ENCODE data around the gene TRIM54. TPM values are rescaled to one million over a fixed set of nuclear protein-coding genes. Genes with fewer than 3 reads are reported as not detected.

Gene TRIM54, protein sequence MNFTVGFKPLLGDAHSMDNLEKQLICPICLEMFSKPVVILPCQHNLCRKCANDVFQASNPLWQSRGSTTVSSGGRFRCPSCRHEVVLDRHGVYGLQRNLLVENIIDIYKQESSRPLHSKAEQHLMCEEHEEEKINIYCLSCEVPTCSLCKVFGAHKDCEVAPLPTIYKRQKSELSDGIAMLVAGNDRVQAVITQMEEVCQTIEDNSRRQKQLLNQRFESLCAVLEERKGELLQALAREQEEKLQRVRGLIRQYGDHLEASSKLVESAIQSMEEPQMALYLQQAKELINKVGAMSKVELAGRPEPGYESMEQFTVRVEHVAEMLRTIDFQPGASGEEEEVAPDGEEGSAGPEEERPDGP
- under 1 TPM in 1 of 2 donors, not detected in 1; 0.13 TPM for total RNA-seq

DNA sequence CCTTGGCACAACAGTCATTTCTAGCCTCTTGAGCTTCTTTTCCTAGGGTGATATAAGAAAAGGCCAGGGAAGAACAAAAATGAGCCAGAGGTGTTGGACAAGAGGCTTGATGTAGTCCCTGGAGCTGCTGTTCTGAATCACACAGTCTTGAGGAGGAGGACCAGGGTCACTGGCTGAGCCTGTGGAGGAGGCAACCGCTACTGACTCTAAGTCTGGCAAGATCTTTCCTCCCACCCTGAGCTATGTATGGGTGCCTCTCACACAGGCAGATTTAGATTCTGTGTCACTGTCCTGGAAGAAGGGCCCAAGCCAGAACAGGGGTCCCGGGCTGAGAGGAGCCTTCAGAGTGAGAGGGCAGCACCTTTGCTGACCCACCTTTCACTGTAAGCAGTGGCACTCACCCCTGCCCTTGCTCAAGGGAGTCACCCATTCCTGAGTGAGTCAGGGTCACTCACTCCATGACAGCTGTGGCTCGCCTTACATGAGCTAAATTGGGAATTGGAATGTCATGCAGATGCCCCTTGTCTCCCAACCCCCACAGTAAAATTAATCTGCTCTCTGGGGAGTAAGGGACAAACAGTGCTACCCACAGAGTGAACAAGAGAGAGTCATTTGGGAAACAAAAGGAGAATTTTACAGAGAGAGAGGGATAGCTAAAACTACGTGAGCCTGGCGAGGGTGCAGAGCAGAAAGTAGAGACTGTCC is at the start of gene TRIM54:
Gene TRIM54, plus strand, starts transcription at position 575 of the 705 bp plus-strand sequence. CDS start 303 bp downstream, outside the sequence.
- no peaks in the 10 kb centered on the region for H3K36me3 Mint-ChIP-seq (ENCODE audit: low read depth)
- H3K9me3 Mint-ChIP-seq: no peaks in the 10 kb centered on the region
- peaks cover 27% of the 10 kb centered on the region for H3K27me3 Mint-ChIP-seq
- H3K4me3 Mint-ChIP-seq: no peak within 1 kb of the TSS
- no peak within 1 kb of the TSS for H3K27ac Mint-ChIP-seq
- peaks cover 5% of the 10 kb centered on the region for H3K4me1 Mint-ChIP-seq
- ATAC-seq (replicated peaks): no peak

DNA sequence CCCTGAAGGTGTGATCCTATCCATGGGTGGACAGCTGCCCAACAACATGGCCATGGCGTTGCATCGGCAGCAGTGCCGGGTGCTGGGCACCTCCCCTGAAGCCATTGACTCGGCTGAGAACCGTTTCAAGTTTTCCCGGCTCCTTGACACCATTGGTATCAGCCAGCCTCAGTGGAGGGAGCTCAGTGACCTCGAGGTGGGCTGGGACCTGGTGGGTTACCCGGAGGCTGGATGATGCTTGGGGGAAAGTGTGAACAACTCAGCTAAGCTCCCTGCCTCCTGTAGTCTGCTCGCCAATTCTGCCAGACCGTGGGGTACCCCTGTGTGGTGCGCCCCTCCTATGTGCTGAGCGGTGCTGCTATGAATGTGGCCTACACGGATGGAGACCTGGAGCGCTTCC is 48.9 kb upstream of the TRIM54 start:
- no peaks in the 10 kb centered on the region for H3K9me3 Mint-ChIP-seq
- no peaks in the 10 kb centered on the region for H3K4me1 Mint-ChIP-seq
- H3K27ac Mint-ChIP-seq: no peak overlapping the region
- no peak for ATAC-seq (replicated peaks)
- no peaks in the 10 kb centered on the region for H3K27me3 Mint-ChIP-seq
- H3K4me3 Mint-ChIP-seq: no peak overlapping the region
- H3K36me3 Mint-ChIP-seq (ENCODE audit: low read depth): peaks cover 99% of the 10 kb centered on the region

DNA sequence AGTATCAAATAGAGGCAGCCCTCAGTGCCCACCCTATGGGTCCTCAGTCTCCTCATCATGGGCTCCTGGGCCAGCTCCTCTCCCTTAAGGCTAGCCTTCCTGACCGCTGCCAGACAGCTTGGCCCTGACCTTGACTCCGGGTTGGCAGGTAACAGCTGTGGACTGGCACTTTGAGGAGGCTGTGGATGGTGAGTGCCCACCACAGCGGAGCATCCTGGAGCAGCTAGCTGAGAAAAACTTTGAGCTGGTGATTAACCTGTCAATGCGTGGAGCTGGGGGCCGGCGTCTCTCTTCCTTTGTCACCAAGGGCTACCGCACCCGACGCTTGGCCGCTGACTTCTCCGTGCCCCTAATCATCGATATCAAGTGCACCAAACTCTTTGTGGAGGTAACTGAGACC is 46.1 kb upstream of the TRIM54 start:
- H3K36me3 Mint-ChIP-seq (ENCODE audit: low read depth): peaks cover 100% of the 10 kb centered on the region
- H3K4me3 Mint-ChIP-seq: no peak overlapping the region
- ATAC-seq (replicated peaks): no peak
- no peak overlapping the region for H3K27ac Mint-ChIP-seq
- H3K4me1 Mint-ChIP-seq: no peaks in the 10 kb centered on the region
- H3K27me3 Mint-ChIP-seq: no peaks in the 10 kb centered on the region
- no peaks in the 10 kb centered on the region for H3K9me3 Mint-ChIP-seq

DNA sequence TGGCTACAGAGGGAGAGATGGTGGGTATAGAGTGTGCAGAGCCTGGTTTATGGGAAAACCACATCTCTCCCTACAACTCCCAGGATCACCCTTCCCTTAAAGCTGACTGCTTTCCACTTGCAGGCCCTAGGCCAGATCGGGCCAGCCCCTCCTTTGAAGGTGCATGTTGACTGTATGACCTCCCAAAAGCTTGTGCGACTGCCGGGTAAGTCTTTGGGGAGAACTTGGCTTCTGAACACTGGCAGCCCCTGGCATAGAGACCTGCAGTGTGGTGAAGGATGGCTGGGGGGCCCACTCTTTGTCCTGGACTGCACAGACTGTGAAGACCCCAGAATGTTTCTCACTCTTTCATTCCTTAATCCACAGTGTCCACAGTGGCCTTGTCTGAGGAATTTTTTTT is 45.6 kb upstream of the TRIM54 start:
- H3K36me3 Mint-ChIP-seq (ENCODE audit: low read depth): peaks cover 100% of the 10 kb centered on the region
- no peak overlapping the region for H3K4me3 Mint-ChIP-seq
- H3K9me3 Mint-ChIP-seq: no peaks in the 10 kb centered on the region
- no peaks in the 10 kb centered on the region for H3K27me3 Mint-ChIP-seq
- no peak for ATAC-seq (replicated peaks)
- H3K4me1 Mint-ChIP-seq: no peaks in the 10 kb centered on the region
- no peak overlapping the region for H3K27ac Mint-ChIP-seq

DNA sequence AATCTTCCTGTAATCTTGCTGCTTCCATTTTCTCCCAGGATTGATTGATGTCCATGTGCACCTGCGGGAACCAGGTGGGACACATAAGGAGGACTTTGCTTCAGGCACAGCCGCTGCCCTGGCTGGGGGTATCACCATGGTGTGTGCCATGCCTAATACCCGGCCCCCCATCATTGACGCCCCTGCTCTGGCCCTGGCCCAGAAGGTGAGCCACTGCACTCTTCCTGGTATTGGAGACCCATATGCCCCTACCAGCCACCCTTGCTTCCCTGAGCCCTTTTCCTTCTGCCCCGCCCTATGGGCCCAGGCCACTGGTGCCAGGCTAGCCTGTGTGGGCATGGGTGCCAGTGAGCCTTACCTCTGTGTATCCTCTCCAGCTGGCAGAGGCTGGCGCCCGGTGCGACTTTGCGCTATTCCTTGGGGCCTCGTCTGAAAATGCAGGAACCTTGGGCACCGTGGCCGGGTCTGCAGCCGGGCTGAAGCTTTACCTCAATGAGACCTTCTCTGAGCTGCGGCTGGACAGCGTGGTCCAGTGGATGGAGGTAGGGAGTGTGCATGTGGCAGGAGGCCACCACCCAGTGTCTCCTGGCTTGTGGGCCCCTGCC is 44.8 kb upstream of the TRIM54 start:
- no peaks in the 10 kb centered on the region for H3K4me1 Mint-ChIP-seq
- H3K36me3 Mint-ChIP-seq (ENCODE audit: low read depth): peaks cover 100% of the 10 kb centered on the region
- no peaks in the 10 kb centered on the region for H3K9me3 Mint-ChIP-seq
- no peak for ATAC-seq (replicated peaks)
- H3K27ac Mint-ChIP-seq: no peak overlapping the region
- no peak overlapping the region for H3K4me3 Mint-ChIP-seq
- H3K27me3 Mint-ChIP-seq: no peaks in the 10 kb centered on the region

DNA sequence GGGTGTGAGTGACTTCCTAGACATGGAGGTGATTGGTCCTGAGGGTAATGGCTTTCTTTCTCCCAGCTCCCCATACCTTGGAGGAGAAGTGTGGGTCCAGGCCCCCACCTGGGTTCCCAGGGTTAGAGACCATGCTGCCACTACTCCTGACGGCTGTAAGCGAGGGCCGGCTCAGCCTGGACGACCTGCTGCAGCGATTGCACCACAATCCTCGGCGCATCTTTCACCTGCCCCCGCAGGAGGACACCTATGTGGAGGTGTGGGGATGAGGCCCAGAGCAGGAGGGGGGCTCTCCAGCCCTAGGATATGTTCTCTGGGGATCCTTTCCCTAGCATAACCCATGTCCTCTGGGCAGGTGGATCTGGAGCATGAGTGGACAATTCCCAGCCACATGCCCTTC is 43.3 kb upstream of the TRIM54 start:
- Mint-ChIP-seq H3K4me3 (no peak overlapping the region), H3K27ac (no peak overlapping the region), H3K36me3 (ENCODE audit: low read depth) (peaks cover 100% of the 10 kb centered on the region), H3K9me3 (no peaks in the 10 kb centered on the region), H3K4me1 (no peaks in the 10 kb centered on the region), H3K27me3 (no peaks in the 10 kb centered on the region)
- ATAC-seq (replicated peaks): no peak

DNA sequence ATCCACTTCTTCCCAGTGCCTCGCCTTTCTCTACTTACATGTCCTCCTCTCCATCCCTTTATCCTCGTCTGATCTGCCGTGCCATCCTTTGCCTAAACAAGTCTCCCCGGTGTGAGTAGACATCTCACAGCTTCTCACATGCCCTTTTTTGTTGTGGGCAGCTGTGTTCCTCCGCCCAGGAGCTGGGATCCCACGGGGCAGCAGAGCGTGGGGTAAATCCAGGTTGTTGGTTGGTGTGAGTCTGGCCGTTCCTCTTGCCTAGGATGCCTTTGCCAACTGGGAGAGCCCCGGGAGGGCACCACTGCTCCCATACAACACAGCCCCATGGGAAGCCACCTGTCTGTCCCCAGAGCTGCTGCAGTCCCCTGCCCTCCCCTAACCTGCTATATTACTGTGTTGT is 41.8 kb upstream of the TRIM54 start:
- no peak overlapping the region for H3K4me3 Mint-ChIP-seq
- ATAC-seq (replicated peaks): no peak
- H3K9me3 Mint-ChIP-seq: no peaks in the 10 kb centered on the region

DNA sequence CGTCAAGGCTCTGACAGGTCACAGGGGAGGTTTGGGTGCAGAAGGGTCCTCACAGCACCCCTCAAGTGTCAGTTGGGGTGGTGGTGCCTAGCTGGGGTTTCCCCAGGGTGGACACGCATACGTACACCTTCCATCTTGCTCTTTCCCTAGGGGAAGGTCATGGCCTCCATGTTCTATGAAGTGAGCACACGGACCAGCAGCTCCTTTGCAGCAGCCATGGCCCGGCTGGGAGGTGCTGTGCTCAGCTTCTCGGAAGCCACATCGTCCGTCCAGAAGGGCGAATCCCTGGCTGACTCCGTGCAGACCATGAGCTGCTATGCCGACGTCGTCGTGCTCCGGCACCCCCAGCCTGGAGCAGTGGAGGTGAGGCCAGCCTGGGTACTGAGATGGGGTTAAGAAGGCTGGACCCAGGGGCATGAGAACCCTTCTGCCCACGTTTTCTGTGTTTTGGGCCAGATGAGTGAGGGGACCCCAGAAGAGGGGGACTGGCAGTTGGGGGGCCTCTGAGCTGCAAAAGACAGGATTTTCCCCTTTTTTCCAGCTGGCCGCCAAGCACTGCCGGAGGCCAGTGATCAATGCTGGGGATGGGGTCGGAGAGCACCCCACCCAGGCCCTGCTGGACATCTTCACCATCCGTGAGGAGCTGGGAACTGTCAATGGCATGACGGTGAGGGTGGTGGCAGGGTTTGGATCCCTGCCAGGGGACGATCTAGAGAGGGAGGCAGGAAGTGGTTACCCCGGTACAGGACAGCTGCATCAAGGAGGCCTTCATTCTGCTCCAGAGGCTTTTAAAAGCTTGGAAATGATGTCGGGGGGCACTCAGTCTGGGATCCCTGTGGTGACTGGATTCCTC is 40.2 kb upstream of the TRIM54 start:
- Mint-ChIP-seq H3K4me1 (no peaks in the 10 kb centered on the region), H3K9me3 (no peaks in the 10 kb centered on the region), H3K27ac (no peak overlapping the region), H3K4me3 (no peak overlapping the region), H3K27me3 (no peaks in the 10 kb centered on the region), H3K36me3 (ENCODE audit: low read depth) (peaks cover 75% of the 10 kb centered on the region)
- no peak for ATAC-seq (replicated peaks)

More for the DNA sequence above, 41.8 kb upstream of the TRIM54 start:
- Mint-ChIP-seq H3K36me3 (ENCODE audit: low read depth) (peaks cover 90% of the 10 kb centered on the region), H3K27ac (no peak overlapping the region), H3K4me1 (no peaks in the 10 kb centered on the region), H3K27me3 (no peaks in the 10 kb centered on the region)

DNA sequence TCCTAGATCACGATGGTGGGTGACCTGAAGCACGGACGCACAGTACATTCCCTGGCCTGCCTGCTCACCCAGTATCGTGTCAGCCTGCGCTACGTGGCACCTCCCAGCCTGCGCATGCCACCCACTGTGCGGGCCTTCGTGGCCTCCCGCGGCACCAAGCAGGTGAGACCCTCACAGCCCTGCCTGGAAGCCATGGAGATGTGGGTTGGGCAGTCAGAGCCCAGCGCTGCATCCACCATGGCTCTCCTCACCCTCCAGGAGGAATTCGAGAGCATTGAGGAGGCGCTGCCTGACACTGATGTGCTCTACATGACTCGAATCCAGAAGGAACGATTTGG is 39.6 kb upstream of the TRIM54 start:
- no peaks in the 10 kb centered on the region for H3K27me3 Mint-ChIP-seq
- H3K27ac Mint-ChIP-seq: no peak overlapping the region
- H3K9me3 Mint-ChIP-seq: no peaks in the 10 kb centered on the region
- no peaks in the 10 kb centered on the region for H3K4me1 Mint-ChIP-seq
- H3K4me3 Mint-ChIP-seq: no peak overlapping the region
- no peak for ATAC-seq (replicated peaks)
- peaks cover 69% of the 10 kb centered on the region for H3K36me3 Mint-ChIP-seq (ENCODE audit: low read depth)

DNA sequence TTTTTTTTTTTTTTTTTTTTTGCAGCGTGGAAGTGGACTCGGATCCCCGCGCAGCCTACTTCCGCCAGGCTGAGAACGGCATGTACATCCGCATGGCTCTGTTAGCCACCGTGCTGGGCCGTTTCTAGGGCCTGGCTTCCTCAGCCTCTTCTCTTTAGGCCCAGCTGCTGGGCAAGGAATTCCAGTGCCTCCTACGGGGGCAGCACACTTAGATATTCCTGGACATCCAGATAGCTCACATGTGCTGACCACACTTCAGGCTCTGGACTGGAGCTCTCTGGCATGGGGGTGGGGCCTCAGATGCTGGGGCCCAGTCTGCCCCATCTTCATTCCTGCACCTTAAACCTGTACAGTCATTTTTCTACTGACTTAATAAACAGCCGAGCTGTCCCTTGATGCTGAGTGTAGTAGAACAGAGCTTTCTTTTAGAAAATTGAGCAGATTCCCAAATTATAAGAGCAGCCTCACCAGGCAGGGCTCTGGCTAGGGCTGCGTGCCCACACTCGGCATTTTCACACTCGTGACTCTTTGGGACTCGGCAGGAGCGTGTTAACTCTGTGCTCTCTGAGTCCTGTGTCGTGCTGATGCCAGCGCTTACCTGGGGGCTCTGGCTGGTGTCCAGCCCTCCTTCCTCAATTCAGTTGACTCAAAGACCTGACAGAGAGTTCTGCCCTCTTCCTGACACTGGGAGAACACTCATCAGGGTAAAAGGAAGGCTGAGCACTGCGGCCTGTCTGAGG is 38.7 kb upstream of the TRIM54 start:
- ATAC-seq (replicated peaks): no peak
- H3K36me3 Mint-ChIP-seq (ENCODE audit: low read depth): peaks cover 59% of the 10 kb centered on the region
- no peaks in the 10 kb centered on the region for H3K27me3 Mint-ChIP-seq
- no peak overlapping the region for H3K4me3 Mint-ChIP-seq
- no peak overlapping the region for H3K27ac Mint-ChIP-seq
- no peaks in the 10 kb centered on the region for H3K4me1 Mint-ChIP-seq
- no peaks in the 10 kb centered on the region for H3K9me3 Mint-ChIP-seq

DNA sequence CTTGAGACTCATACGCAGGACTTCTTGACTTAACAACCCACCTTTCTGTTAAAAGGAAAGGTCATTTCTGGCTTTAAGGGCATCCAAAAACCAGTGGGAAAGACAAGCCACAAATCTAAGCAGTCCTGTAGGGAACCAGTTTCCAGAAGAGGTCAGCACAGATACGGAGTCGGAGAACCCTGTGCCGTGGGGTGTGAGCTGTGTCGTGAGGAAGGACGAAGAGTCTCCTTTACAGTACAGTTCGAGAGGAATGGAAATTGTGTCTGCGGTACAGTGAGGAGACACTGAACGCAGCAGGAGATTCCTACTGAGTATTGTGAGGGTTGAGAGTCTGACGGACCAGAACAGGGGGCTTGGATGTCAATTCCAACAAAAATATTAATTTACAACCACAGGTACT is 37.1 kb upstream of the TRIM54 start:
- H3K4me1 Mint-ChIP-seq: no peaks in the 10 kb centered on the region
- no peak overlapping the region for H3K4me3 Mint-ChIP-seq
- peaks cover 43% of the 10 kb centered on the region for H3K36me3 Mint-ChIP-seq (ENCODE audit: low read depth)
- H3K27ac Mint-ChIP-seq: no peak overlapping the region
- no peak for ATAC-seq (replicated peaks)
- peaks cover 4% of the 10 kb centered on the region for H3K27me3 Mint-ChIP-seq
- H3K9me3 Mint-ChIP-seq: no peaks in the 10 kb centered on the region

DNA sequence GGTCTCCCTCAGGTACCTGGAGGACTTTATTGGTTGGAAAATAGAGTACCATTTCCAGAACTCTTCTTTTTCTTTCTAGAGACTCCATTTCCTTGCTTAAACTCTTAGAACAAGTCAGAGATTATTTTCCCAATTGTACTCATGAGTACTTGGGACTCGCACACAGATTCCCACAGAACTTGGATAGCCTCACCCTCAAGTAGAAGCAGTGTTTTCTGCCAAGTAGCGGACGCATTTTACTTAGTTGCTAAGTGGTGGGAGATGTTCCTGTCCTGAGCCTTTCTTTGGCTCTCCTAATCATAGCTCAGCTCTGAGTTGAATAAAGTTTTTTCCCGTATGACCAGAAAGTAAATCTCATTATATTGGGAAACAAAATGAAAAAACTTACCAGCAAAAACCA is 36.6 kb upstream of the TRIM54 start:
- no peaks in the 10 kb centered on the region for H3K9me3 Mint-ChIP-seq
- peaks cover 5% of the 10 kb centered on the region for H3K27me3 Mint-ChIP-seq
- no peak for ATAC-seq (replicated peaks)
- H3K4me3 Mint-ChIP-seq: no peak overlapping the region
- H3K36me3 Mint-ChIP-seq (ENCODE audit: low read depth): peaks cover 38% of the 10 kb centered on the region
- H3K4me1 Mint-ChIP-seq: no peaks in the 10 kb centered on the region
- H3K27ac Mint-ChIP-seq: no peak overlapping the region

DNA sequence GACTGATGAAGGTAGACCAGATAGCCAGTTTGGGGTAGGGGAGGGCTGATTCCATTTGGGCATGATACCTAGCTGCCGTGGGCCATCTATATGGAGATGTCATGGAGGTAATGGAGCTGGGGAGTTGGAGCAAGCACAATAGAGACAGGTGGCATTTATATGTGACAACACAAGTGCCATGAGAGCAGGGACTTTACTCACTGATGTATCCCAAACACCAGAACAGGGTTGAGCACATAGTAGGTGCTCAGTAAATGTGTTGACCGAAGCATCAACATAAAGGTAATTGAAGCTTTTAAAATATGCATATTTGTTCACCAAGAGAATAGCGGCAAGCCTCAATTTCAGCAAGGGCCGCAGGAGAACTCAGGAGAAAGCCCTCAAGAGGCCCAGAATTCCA is 34.3 kb upstream of the TRIM54 start:
- H3K27ac Mint-ChIP-seq: no peak overlapping the region
- H3K9me3 Mint-ChIP-seq: no peaks in the 10 kb centered on the region
- no peak overlapping the region for H3K4me3 Mint-ChIP-seq
- peaks cover 15% of the 10 kb centered on the region for H3K36me3 Mint-ChIP-seq (ENCODE audit: low read depth)
- no peak for ATAC-seq (replicated peaks)
- H3K27me3 Mint-ChIP-seq: peaks cover 12% of the 10 kb centered on the region
- H3K4me1 Mint-ChIP-seq: no peaks in the 10 kb centered on the region
